Measurements from ENCODE around the gene ALK.

The ALK gene

DNA sequence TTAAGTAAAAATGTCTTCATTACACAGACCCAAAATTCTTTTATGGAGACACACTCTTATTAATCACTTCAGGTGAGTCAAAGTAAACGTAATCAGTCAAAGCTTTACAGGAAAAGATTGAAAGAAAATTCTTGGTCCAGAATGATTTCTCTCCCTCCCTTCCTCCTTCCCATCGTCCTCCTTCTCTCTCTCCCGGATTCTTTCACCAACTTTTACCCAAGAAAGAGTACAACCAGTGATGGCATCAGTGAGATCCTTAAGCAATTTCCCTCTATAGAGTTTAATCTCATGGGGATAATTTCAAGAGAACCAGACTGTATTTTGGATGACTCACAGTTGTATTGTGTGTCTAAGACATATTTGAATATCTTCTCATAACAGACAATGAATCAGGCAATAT, 258.1 kb downstream of the ALK start:
- no peak for TF ChIP-seq ZFX (IDR thresholded peaks at IDR 0.05)
- TF ChIP-seq, protein P1, sequence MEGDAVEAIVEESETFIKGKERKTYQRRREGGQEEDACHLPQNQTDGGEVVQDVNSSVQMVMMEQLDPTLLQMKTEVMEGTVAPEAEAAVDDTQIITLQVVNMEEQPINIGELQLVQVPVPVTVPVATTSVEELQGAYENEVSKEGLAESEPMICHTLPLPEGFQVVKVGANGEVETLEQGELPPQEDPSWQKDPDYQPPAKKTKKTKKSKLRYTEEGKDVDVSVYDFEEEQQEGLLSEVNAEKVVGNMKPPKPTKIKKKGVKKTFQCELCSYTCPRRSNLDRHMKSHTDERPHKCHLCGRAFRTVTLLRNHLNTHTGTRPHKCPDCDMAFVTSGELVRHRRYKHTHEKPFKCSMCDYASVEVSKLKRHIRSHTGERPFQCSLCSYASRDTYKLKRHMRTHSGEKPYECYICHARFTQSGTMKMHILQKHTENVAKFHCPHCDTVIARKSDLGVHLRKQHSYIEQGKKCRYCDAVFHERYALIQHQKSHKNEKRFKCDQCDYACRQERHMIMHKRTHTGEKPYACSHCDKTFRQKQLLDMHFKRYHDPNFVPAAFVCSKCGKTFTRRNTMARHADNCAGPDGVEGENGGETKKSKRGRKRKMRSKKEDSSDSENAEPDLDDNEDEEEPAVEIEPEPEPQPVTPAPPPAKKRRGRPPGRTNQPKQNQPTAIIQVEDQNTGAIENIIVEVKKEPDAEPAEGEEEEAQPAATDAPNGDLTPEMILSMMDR (conservative IDR thresholded peaks at IDR 0.05): no peak
- no peak overlapping the region for H3K27ac ChIP-seq

DNA sequence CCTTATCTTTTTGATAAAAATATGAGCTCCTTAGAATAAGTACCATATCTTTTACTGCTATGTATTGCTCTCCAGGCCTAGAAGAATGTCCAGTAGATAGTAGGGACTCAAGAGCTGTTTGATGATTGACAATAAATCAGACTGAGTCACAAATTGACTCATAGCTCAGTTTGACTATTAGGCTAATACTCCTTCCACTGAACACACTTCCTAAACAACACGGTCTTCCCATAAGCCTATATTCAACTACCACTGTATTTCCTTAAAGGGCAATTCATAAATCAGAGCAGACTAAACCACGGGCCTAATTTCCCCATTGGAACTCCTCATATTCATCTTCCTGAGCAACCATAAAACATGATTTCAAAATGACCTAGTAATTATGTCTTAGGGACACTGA, 258.5 kb downstream of the ALK start:
- H3K27ac ChIP-seq: no peak overlapping the region
- TF ChIP-seq, protein P1 (conservative IDR thresholded peaks at IDR 0.05): no peak
- no peak for TF ChIP-seq ZFX (IDR thresholded peaks at IDR 0.05)

GRCh38 chr2:29660201-29660600, 261.2 kb downstream of the ALK start:
- H3K27ac ChIP-seq: no peak overlapping the region

GRCh38 chr2:29659178-29659577, 262.2 kb downstream of the ALK start:
- H3K27ac ChIP-seq: no peak overlapping the region
- no peak for TF ChIP-seq ZFX (IDR thresholded peaks at IDR 0.05)
- TF ChIP-seq, protein P1 (conservative IDR thresholded peaks at IDR 0.05): no peak

More at GRCh38 chr2:29660201-29660600, 261.2 kb downstream of the ALK start:
- TF ChIP-seq ZFX (IDR thresholded peaks at IDR 0.05): no peak
- TF ChIP-seq, protein P1 (conservative IDR thresholded peaks at IDR 0.05): no peak

DNA sequence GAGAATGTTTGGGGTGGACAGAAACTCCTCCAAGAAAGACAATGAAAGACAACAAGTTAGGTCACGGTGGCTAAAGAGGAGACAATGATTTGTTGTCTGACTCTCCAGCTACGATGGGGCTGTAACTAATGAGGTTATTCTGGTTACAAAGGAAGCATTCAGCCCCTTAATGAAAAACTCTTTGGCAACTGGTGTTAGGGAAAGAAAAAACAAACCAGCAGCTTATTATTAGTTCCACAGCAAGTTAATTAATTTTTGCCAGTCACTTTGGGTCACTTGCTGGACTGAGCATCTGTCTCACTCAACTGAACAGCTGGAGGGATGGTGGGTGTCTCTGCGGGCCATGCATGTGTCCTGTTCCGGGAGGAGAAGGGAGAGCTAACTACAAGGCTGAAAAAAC, 263.7 kb downstream of the ALK start:
- H3K27ac ChIP-seq: no peak overlapping the region

DNA sequence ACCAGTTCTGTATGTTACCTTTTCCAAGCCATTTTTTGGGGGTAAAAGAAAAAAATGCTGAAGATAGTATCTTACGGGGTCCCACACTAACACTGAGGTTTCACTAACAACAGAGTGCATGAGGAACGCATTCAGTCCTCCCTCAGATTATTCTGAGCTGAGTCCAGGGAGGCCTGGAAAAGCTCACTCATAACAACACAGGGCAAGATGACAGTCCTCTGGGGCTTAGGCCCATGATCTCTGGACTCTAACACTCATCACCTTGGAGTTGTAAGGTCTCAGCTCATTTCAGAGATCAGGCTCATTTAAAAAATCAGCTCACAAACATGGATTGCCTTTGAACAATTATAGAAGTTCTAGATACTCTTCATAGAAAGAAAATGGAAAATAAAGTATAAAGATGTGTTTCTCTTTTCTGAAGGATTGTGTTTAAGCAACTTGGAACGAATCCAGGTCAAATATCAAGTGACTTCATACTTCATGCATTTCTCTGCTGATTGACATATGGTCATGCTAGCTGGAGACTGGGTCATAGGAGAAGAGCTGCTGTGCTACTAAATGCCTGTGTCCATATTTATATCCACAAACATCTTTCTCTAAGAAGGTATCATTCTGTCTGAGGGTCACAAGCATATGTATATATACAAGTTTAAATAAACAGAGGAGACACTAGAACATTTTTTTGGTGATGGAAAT, 265.8 kb downstream of the ALK start:
- TF ChIP-seq, protein P1 (conservative IDR thresholded peaks at IDR 0.05): no peak
- TF ChIP-seq ZFX (IDR thresholded peaks at IDR 0.05): no peak

More for the DNA sequence above, 263.7 kb downstream of the ALK start:
- TF ChIP-seq ZFX (IDR thresholded peaks at IDR 0.05): no peak
- TF ChIP-seq, protein P1 (conservative IDR thresholded peaks at IDR 0.05): no peak

GRCh38 chr2:29650631-29651097, 270.7 kb downstream of the ALK start:
- H3K27ac ChIP-seq: no peak overlapping the region
- TF ChIP-seq ZFX (IDR thresholded peaks at IDR 0.05): no peak
- TF ChIP-seq, protein P1 (conservative IDR thresholded peaks at IDR 0.05): no peak

More for the DNA sequence above, 265.8 kb downstream of the ALK start:
- no peak overlapping the region for H3K27ac ChIP-seq
